Endothelial cell of umbilical vein (primary cell): ENCODE data around the gene KCNIP1. TPM values are rescaled to one million over a fixed set of nuclear protein-coding genes. Genes with fewer than 3 reads are reported as not detected.

Experiments used
- BruUV-seq: library from RNA; stranded (reverse); fragments of 400-500 nt; replicated peaks from 2 replicates; lab custom pipeline; 2021; lab: Mats Ljungman, UMichigan
- CTCF ChIA-PET: fragments of 300-600, 350-600 bp; sonication (Branson Sonifier 250); formaldehyde crosslinking; loops from one replicate; lab custom pipeline; 2021; ENCODE audit warnings: antibody characterized with exemption, inconsistent platforms; lab: Charles Lee
- POLR2A ChIA-PET: fragments of 300-600, 350-600 bp; sonication (Branson Sonifier 250); formaldehyde crosslinking; loops from one replicate; lab custom pipeline; 2021; ENCODE audit warnings: antibody characterized with exemption, inconsistent platforms; lab: Charles Lee
- DNase-seq: peaks from one replicate; pipeline ENCODE4 v3.0.0-alpha.2; 2011; ENCODE audit warnings: low read depth, low spot score
- FAIRE-seq: peaks from 2 replicates; lab custom pipeline; 2011; peaks lifted over from hg19 to GRCh38; lab: Jason Lieb, UNC
- H2AFZ ChIP-seq: 2 replicates; pipeline ENCODE4 v1.6.0; 2012; ENCODE audit warnings: low read depth, low read length, control low read depth, inconsistent platforms
- H3K27ac ChIP-seq: 2 replicates; pipeline ENCODE4 v1.5.1; 2011; ENCODE audit warnings: low read depth, mild to moderate bottlenecking, control low read depth, low read length, moderate library complexity; ENCODE audit not compliant: insufficient read depth
- H3K27me3 ChIP-seq, 2 experiments: 2 replicates each; pipeline versions ENCODE4 v1.6.0 to v1.6.1; 2011; ENCODE audit warnings: low read length in 2 of 2, mixed read lengths in 1 of 2; ENCODE audit not compliant: control insufficient read depth in 2 of 2, insufficient read depth in 2 of 2
- H3K36me3 ChIP-seq, 2 experiments: 2 replicates in 1 of 2; 3 replicates in 1 of 2; pipeline ENCODE4 v1.5.1; 2011; ENCODE audit warnings: low read length in 2 of 2, mild to moderate bottlenecking in 1 of 2, moderate library complexity in 1 of 2; ENCODE audit not compliant: control insufficient read depth in 2 of 2, insufficient read depth in 2 of 2; ENCODE audit errors: extremely low read depth in 1 of 2
- H3K4me1 ChIP-seq: 3 replicates; pipeline ENCODE4 v1.5.1; 2011; ENCODE audit warnings: mild to moderate bottlenecking, low read length; ENCODE audit not compliant: control insufficient read depth, insufficient read depth; ENCODE audit errors: extremely low read depth
- H3K4me2 ChIP-seq: 2 replicates; pipeline ENCODE4 v1.6.1; 2011; ENCODE audit warnings: low read length, control low read depth, mixed read lengths; ENCODE audit not compliant: insufficient read depth
- H3K4me3 ChIP-seq, 3 experiments: fragments of 200-600 bp in 1 of 3; sonication (generic), shearing (Covaris generic) in 1 of 3; replicated peaks in 1 of 3; 2 replicates each; pipeline ENCODE4 v1.5.1; 2011 to 2016; ENCODE audit warnings: control low read depth in 3 of 3, low read length in 3 of 3, mild to moderate bottlenecking in 2 of 3, inconsistent platforms in 1 of 3, low read depth in 1 of 3, moderate library complexity in 1 of 3; ENCODE audit not compliant: insufficient read depth in 1 of 3
- H3K79me2 ChIP-seq: 2 replicates; pipeline ENCODE4 v1.6.0; 2012; ENCODE audit warnings: low read length, inconsistent platforms; ENCODE audit not compliant: control insufficient read depth, insufficient read depth
- H3K9ac ChIP-seq: replicated peaks from 2 replicates; pipeline ENCODE3; 2011; ENCODE audit warnings: low read length, control low read depth; ENCODE audit not compliant: insufficient read depth; ENCODE audit errors: extremely low read depth
- H3K9me1 ChIP-seq: replicated peaks from 3 replicates; pipeline ENCODE4 v1.6.0; 2011; ENCODE audit warnings: mild to moderate bottlenecking, low read length; ENCODE audit not compliant: control insufficient read depth, insufficient read depth; ENCODE audit errors: extremely low read depth
- H3K9me3 ChIP-seq: replicated peaks from 2 replicates; pipeline ENCODE4 v1.5.1; 2012; ENCODE audit warnings: low read length, inconsistent platforms; ENCODE audit not compliant: control insufficient read depth, insufficient read depth
- H4K20me1 ChIP-seq: replicated peaks from 2 replicates; pipeline ENCODE3; 2011; ENCODE audit warnings: mild to moderate bottlenecking, low read length; ENCODE audit not compliant: control insufficient read depth, insufficient read depth; ENCODE audit errors: extremely low read depth
- CTCF ChIP-seq, 2 donors: IDR thresholded peaks; 1 replicate in 1 of 2; 2 replicates in 1 of 2; pipeline ENCODE4 v1.5.1; 2011; ENCODE audit warnings: low read length in 2 of 2, mild to moderate bottlenecking in 2 of 2, moderate library complexity in 2 of 2, control low read depth in 1 of 2, inconsistent platforms in 1 of 2, low read depth in 1 of 2; ENCODE audit not compliant: insufficient read depth in 1 of 2; ENCODE audit errors: extremely low read depth in 1 of 2
- EZH2 ChIP-seq: IDR thresholded peaks from 2 replicates; pipeline ENCODE4 v1.6.1; 2012; ENCODE audit warnings: borderline replicate concordance, low read depth, mild to moderate bottlenecking, moderate library complexity, low read length, inconsistent platforms; ENCODE audit not compliant: severe bottlenecking
- FOS ChIP-seq: IDR thresholded peaks from 2 replicates; pipeline ENCODE4 v1.6.1; 2011; ENCODE audit warnings: mild to moderate bottlenecking, low read length, moderate library complexity, borderline replicate concordance; ENCODE audit not compliant: insufficient read depth
- GATA2 ChIP-seq: IDR thresholded peaks from 2 replicates; pipeline ENCODE4 v1.7.0; 2011; ENCODE audit warnings: low read depth, mild to moderate bottlenecking, moderate library complexity, mixed read lengths, low read length; ENCODE audit not compliant: insufficient read length, insufficient read depth
- JUN ChIP-seq: IDR thresholded peaks from 2 replicates; pipeline ENCODE4 v1.6.1; 2011; ENCODE audit warnings: borderline replicate concordance, low read depth; ENCODE audit not compliant: insufficient read length, insufficient read depth
- MAX ChIP-seq: IDR thresholded peaks from 2 replicates; pipeline ENCODE4 v1.6.1; 2011; ENCODE audit not compliant: insufficient read depth, insufficient read length
- MYC ChIP-seq: IDR thresholded peaks from one replicate; pipeline ENCODE4 v1.6.1; 2011; ENCODE audit warnings: mild to moderate bottlenecking, low read depth, low read length
- POLR2A ChIP-seq: IDR thresholded peaks from 2 replicates; pipeline ENCODE4 v1.6.1; 2012; ENCODE audit warnings: low read depth, mild to moderate bottlenecking, control low read depth, low read length
- POLR2AphosphoS5 ChIP-seq: IDR thresholded peaks from 2 replicates; pipeline ENCODE4 v1.6.1; 2012; ENCODE audit warnings: low read depth, mild to moderate bottlenecking, control low read depth, low read length, moderate library complexity; ENCODE audit not compliant: insufficient read depth
- dilution Hi-C: fragments of 300-500 bp; cut with MboI; formaldehyde crosslinking; loops from one replicate; pipeline ENCODE4 v1.15.0; 2019; ENCODE audit warnings: low sequenced_read_pairs; ENCODE audit not compliant: extremely low pct_ligation_motif_present
- intact Hi-C: fragments of 100-400 bp; cut with micrococcal nuclease; formaldehyde crosslinking; loops from one replicate; pipeline ENCODE4 v1.10.0; 2022
- polyA plus RNA-seq, 4 experiments: library from polyadenylated mRNA; depleted of rRNA in 3 of 4; stranded (reverse) in 3 of 4; unstranded in 1 of 4; fragments of >200 nt; gene quantifications; 2 replicates each; pipeline versions ENCODE4 v1.2.1 to v1.2.3, GENCODE V29; 2011 to 2012; ENCODE audit warnings: missing spikeins in 1 of 4
- total RNA-seq: library from RNA; stranded (reverse); gene quantifications from 2 replicates; pipeline ENCODE4 v1.2.3, GENCODE V29; 2021

Gene KCNIP1
- total and polyA plus RNA-seq, 2 donors (not counting 3 experiments of a cell fraction or from before 2014, with no cell fraction given), result 0.15 TPM; not detected in 1

- no peak overlapping the region for H3K4me2 ChIP-seq
- DNase-seq (no peak), FAIRE-seq (no peak)
- dilution Hi-C loops, result no loop called here
- H3K4me3 ChIP-seq, result no peak overlapping the region
- H2AFZ ChIP-seq, result no peak overlapping the region
- no peaks in the 10 kb centered on the region for H3K9me3 ChIP-seq
- POLR2A ChIA-PET, result no interaction called here
- no peaks in the 10 kb centered on the region for H4K20me1 ChIP-seq
- H3K4me1 ChIP-seq, result no peaks in the 10 kb centered on the region
- no peak overlapping the region for H3K27ac ChIP-seq
- H3K27me3 ChIP-seq, result peaks cover 6 to 8% of the 10 kb centered on the region in 2 experiments
- intact Hi-C loops, result loop anchor here (10.0 kb wide), 1 partner anchor 273 kb away; no protein-coding TSS in a partner anchor
- TF ChIP-seq FOS (no peak), POLR2AphosphoS5 (no peak), GATA2 (no peak), CTCF (IDR thresholded peaks at IDR 0.05; ENCODE audit: extremely low read depth in 1 of 2, insufficient read depth in 1 of 2, low read depth in 1 of 2, low read length in 2 of 2) (no peak), POLR2A (no peak), JUN (no peak), MYC (no peak), EZH2 (no peak), MAX (no peak)
- H3K9ac ChIP-seq, result no peak overlapping the region
- no peaks in the 10 kb centered on the region for H3K79me2 ChIP-seq
- BruUV-seq, result no TSS peak
- CTCF ChIA-PET, result no interaction called here
- H3K36me3 ChIP-seq, result no peaks in the 10 kb centered on the region
- no peaks in the 10 kb centered on the region for H3K9me1 ChIP-seq
Observed at GRCh38 chr5:170497311-170498038, 6.3 kb upstream of the KCNIP1 start.
